Activated T-helper 1 cell treated with anti-CD3 and anti-CD28 coated beads, Interleukin-12 subunit alpha, Interleukin-12 subunit beta, Interleukin-2, Interleukin-4 antibody, amounts not matched to agents 30 ng/mL and 10 ng/mL and 1 ng/mL, durations not matched to agents 14 hours and 24 hours and 36 hours (primary cell): ENCODE data around the gene ZNRF3. TPM values are rescaled to one million over a fixed set of nuclear protein-coding genes. Genes with fewer than 3 reads are reported as not detected.

Source experiments
- DNase-seq: peaks from one replicate; pipeline ENCODE4 v3.0.0; 2021; ENCODE audit warnings: low spot score
- H3K27ac Mint-ChIP-seq: one replicate; pipeline ENCODE4 v1.8.0; 2021; ENCODE audit warnings: mild to moderate bottlenecking, mixed read lengths
- H3K27me3 Mint-ChIP-seq: one replicate; pipeline ENCODE4 v1.8.0; 2022; ENCODE audit warnings: mild to moderate bottlenecking, moderate library complexity, mixed read lengths; ENCODE audit not compliant: insufficient read depth
- H3K36me3 Mint-ChIP-seq: one replicate; pipeline ENCODE4 v1.8.0; 2021; ENCODE audit warnings: low read depth, mixed read lengths
- H3K4me1 Mint-ChIP-seq: one replicate; pipeline ENCODE4 v1.8.0; 2021; ENCODE audit warnings: low read depth, mixed read lengths
- H3K4me3 Mint-ChIP-seq: one replicate; pipeline ENCODE4 v1.8.0; 2021; ENCODE audit warnings: mild to moderate bottlenecking, moderate library complexity, mixed read lengths
- H3K9me3 Mint-ChIP-seq: one replicate; pipeline ENCODE4 v1.8.0; 2021; ENCODE audit warnings: mixed read lengths
- intact Hi-C: fragments of 100-400 bp; cut with micrococcal nuclease; formaldehyde crosslinking; loops from one replicate; pipeline ENCODE4 v1.15.1; 2024
- total RNA-seq: library from RNA; stranded (reverse); gene quantifications from 2 replicates; pipeline ENCODE4 v1.2.3, GENCODE V29; 2022

ZNRF3 gene
- total RNA-seq, 1 donor from 2014 or later: 2.1 TPM

- peaks cover 17% of the 10 kb centered on the region for H3K4me1 Mint-ChIP-seq
- intact Hi-C loops: loop anchor here (1.0 kb wide), 2 partner anchors 47 to 282 kb away; no protein-coding TSS in a partner anchor
- peak; percentile 76 for DNase-seq
- H3K36me3 Mint-ChIP-seq: no peaks in the 10 kb centered on the region
- H3K4me3 Mint-ChIP-seq: peak overlapping the region; percentile 61
- peak overlapping the region; percentile 67 for H3K27ac Mint-ChIP-seq
- peaks cover 89% of the 10 kb centered on the region for H3K27me3 Mint-ChIP-seq
- no peaks in the 10 kb centered on the region for H3K9me3 Mint-ChIP-seq
Observed at GRCh38 chr22:28955817-28956216, 72.4 kb downstream of the ZNRF3 start.

- peaks cover 89% of the 10 kb centered on the region for H3K27me3 Mint-ChIP-seq
- intact Hi-C loops: loop anchor here (1.0 kb wide), 1 partner anchor 282 kb away; no protein-coding TSS in a partner anchor
- no peaks in the 10 kb centered on the region for H3K9me3 Mint-ChIP-seq
- no peak overlapping the region for H3K27ac Mint-ChIP-seq
- peaks cover 17% of the 10 kb centered on the region for H3K4me1 Mint-ChIP-seq
- DNase-seq: no peak
- H3K4me3 Mint-ChIP-seq: no peak overlapping the region
- H3K36me3 Mint-ChIP-seq: no peaks in the 10 kb centered on the region
Observed at GRCh38 chr22:28956506-28956905, 73.1 kb downstream of the ZNRF3 start.

- Mint-ChIP-seq H3K36me3 (no peaks in the 10 kb centered on the region), H3K9me3 (no peaks in the 10 kb centered on the region), H3K27ac (no peak overlapping the region), H3K4me1 (peaks cover 17% of the 10 kb centered on the region), H3K4me3 (no peak overlapping the region), H3K27me3 (peaks cover 84% of the 10 kb centered on the region)
- DNase-seq: no peak
- intact Hi-C loops: no loop called here
Observed at GRCh38 chr22:28958611-28959010, 75.2 kb downstream of the ZNRF3 start.

- peaks cover 81% of the 10 kb centered on the region for H3K27me3 Mint-ChIP-seq
- H3K27ac Mint-ChIP-seq: no peak overlapping the region
- DNase-seq: no peak
- H3K36me3 Mint-ChIP-seq: no peaks in the 10 kb centered on the region
- H3K4me1 Mint-ChIP-seq: no peaks in the 10 kb centered on the region
- H3K9me3 Mint-ChIP-seq: no peaks in the 10 kb centered on the region
- H3K4me3 Mint-ChIP-seq: no peak overlapping the region
- intact Hi-C loops: no loop called here
Observed at GRCh38 chr22:28962042-28962554, 78.7 kb downstream of the ZNRF3 start.

- Mint-ChIP-seq H3K36me3 (no peaks in the 10 kb centered on the region), H3K27ac (no peak overlapping the region), H3K27me3 (peaks cover 70% of the 10 kb centered on the region), H3K4me1 (no peaks in the 10 kb centered on the region), H3K9me3 (no peaks in the 10 kb centered on the region), H3K4me3 (no peak overlapping the region)
- DNase-seq: no peak
- intact Hi-C loops: no loop called here
Observed at GRCh38 chr22:28963362-28963761, 80.0 kb downstream of the ZNRF3 start.

- Mint-ChIP-seq H3K27ac (no peak overlapping the region), H3K4me1 (no peaks in the 10 kb centered on the region), H3K27me3 (peaks cover 53% of the 10 kb centered on the region), H3K36me3 (no peaks in the 10 kb centered on the region), H3K4me3 (no peak overlapping the region), H3K9me3 (no peaks in the 10 kb centered on the region)
- no peak for DNase-seq
- intact Hi-C loops: no loop called here
Observed at GRCh38 chr22:28967163-28967665, 83.8 kb downstream of the ZNRF3 start.

GRCh38 chr22:28967969-28968368 is 84.6 kb downstream of the ZNRF3 start:
- Mint-ChIP-seq H3K9me3 (no peaks in the 10 kb centered on the region), H3K4me1 (no peaks in the 10 kb centered on the region), H3K4me3 (no peak overlapping the region), H3K27me3 (peaks cover 45% of the 10 kb centered on the region), H3K36me3 (no peaks in the 10 kb centered on the region), H3K27ac (no peak overlapping the region)
- DNase-seq: no peak
- intact Hi-C loops: no loop called here

GRCh38 chr22:28969401-28970168 is 86.2 kb downstream of the ZNRF3 start:
- no peaks in the 10 kb centered on the region for H3K36me3 Mint-ChIP-seq
- DNase-seq: no peak
- H3K9me3 Mint-ChIP-seq: no peaks in the 10 kb centered on the region
- no peaks in the 10 kb centered on the region for H3K4me1 Mint-ChIP-seq
- no peak overlapping the region for H3K4me3 Mint-ChIP-seq
- H3K27ac Mint-ChIP-seq: no peak overlapping the region
- peaks cover 40% of the 10 kb centered on the region for H3K27me3 Mint-ChIP-seq
- intact Hi-C loops: no loop called here

GRCh38 chr22:28973352-28973751 is 90.0 kb downstream of the ZNRF3 start:
- no peak for DNase-seq
- Mint-ChIP-seq H3K4me3 (no peak overlapping the region), H3K36me3 (no peaks in the 10 kb centered on the region), H3K4me1 (no peaks in the 10 kb centered on the region), H3K27ac (no peak overlapping the region), H3K9me3 (no peaks in the 10 kb centered on the region), H3K27me3 (peaks cover 45% of the 10 kb centered on the region)
- intact Hi-C loops: no loop called here

- Mint-ChIP-seq H3K27me3 (peaks cover 50% of the 10 kb centered on the region), H3K27ac (no peak overlapping the region), H3K4me3 (no peak overlapping the region), H3K4me1 (no peaks in the 10 kb centered on the region), H3K36me3 (no peaks in the 10 kb centered on the region), H3K9me3 (no peaks in the 10 kb centered on the region)
- intact Hi-C loops: no loop called here
- DNase-seq: no peak
Observed at GRCh38 chr22:28977060-28977459, 93.7 kb downstream of the ZNRF3 start.

- no peak overlapping the region for H3K4me3 Mint-ChIP-seq
- intact Hi-C loops: no loop called here
- no peaks in the 10 kb centered on the region for H3K9me3 Mint-ChIP-seq
- H3K4me1 Mint-ChIP-seq: no peaks in the 10 kb centered on the region
- H3K27ac Mint-ChIP-seq: no peak overlapping the region
- H3K27me3 Mint-ChIP-seq: peaks cover 52% of the 10 kb centered on the region
- no peaks in the 10 kb centered on the region for H3K36me3 Mint-ChIP-seq
- no peak for DNase-seq
Observed at GRCh38 chr22:28977481-28977971, 94.2 kb downstream of the ZNRF3 start.

GRCh38 chr22:28978158-28978557 is 94.8 kb downstream of the ZNRF3 start:
- Mint-ChIP-seq H3K27me3 (peaks cover 51% of the 10 kb centered on the region), H3K36me3 (no peaks in the 10 kb centered on the region), H3K4me3 (no peak overlapping the region), H3K27ac (no peak overlapping the region), H3K9me3 (no peaks in the 10 kb centered on the region), H3K4me1 (no peaks in the 10 kb centered on the region)
- intact Hi-C loops: no loop called here
- no peak for DNase-seq
